Mesothelial cell of epicardium (in vitro differentiated cells): ENCODE data around the gene EPHA4. TPM values are rescaled to one million over a fixed set of nuclear protein-coding genes. Genes with fewer than 3 reads are reported as not detected.

Experiments
- DNase-seq, 2 experiments: peaks; one replicate each; pipeline ENCODE4 v3.0.0; 2021; ENCODE audit warnings: low spot score in 2 of 2; ENCODE audit not compliant: unreplicated experiment in 2 of 2
- H3K27ac Mint-ChIP-seq: 2 replicates; pipeline ENCODE4 v1.8.0; 2021; ENCODE audit warnings: mixed read lengths
- H3K27me3 Mint-ChIP-seq: 2 replicates; pipeline ENCODE4 v1.8.0; 2021; ENCODE audit warnings: low read depth, mixed read lengths
- H3K36me3 Mint-ChIP-seq: 2 replicates; pipeline ENCODE4 v1.8.0; 2021; ENCODE audit warnings: mixed read lengths
- H3K4me1 Mint-ChIP-seq: 2 replicates; pipeline ENCODE4 v1.8.0; 2021; ENCODE audit warnings: mixed read lengths
- H3K4me3 Mint-ChIP-seq: 2 replicates; pipeline ENCODE4 v1.8.0; 2021; ENCODE audit warnings: mild to moderate bottlenecking, moderate library complexity, mixed read lengths
- H3K9me3 Mint-ChIP-seq: 2 replicates; pipeline ENCODE4 v1.8.0; 2021; ENCODE audit warnings: mixed read lengths
- CTCF ChIP-seq: fragments of 200-600 bp; sonication (generic); IDR thresholded peaks from one replicate; pipeline ENCODE4 v1.5.0; 2021; ENCODE audit warnings: antibody characterized with exemption; ENCODE audit not compliant: unreplicated experiment
- total RNA-seq: library from RNA; stranded (reverse); gene quantifications from 3 replicates; pipeline ENCODE4 v1.2.1, GENCODE V29; 2021

EPHA4 gene
- total RNA-seq: 20.5 to 20.9 TPM (median 20.6 TPM) in 3 replicates

- Mint-ChIP-seq H3K36me3 (no peaks in the 10 kb centered on the region), H3K4me3 (peak within 1 kb of the TSS; percentile 93), H3K4me1 (peaks cover 48% of the 10 kb centered on the region), H3K27ac (peak within 1 kb of the TSS; percentile 92), H3K9me3 (no peaks in the 10 kb centered on the region), H3K27me3 (peaks cover 53% of the 10 kb centered on the region)
- TF ChIP-seq CTCF: no peak
- DNase-seq: peak; percentile 86 to 94
Measured at GRCh38 chr2:221572219-221572820, at the start of gene EPHA4. Gene EPHA4 (minus strand): TSS chr2:221572304. CDS start chr2:221572248, 56 bp downstream.

- no peak for TF ChIP-seq CTCF
- no peaks in the 10 kb centered on the region for H3K27me3 Mint-ChIP-seq
- no peaks in the 10 kb centered on the region for H3K36me3 Mint-ChIP-seq
- no peaks in the 10 kb centered on the region for H3K4me1 Mint-ChIP-seq
- H3K9me3 Mint-ChIP-seq: peaks cover 8% of the 10 kb centered on the region
- DNase-seq: no peak
- H3K27ac Mint-ChIP-seq: no peak overlapping the region
- H3K4me3 Mint-ChIP-seq: no peak overlapping the region
Measured at GRCh38 chr2:221618007-221618406, 45.9 kb upstream of the EPHA4 start.

- no peak overlapping the region for H3K27ac Mint-ChIP-seq
- H3K27me3 Mint-ChIP-seq: no peaks in the 10 kb centered on the region
- no peak for TF ChIP-seq CTCF
- DNase-seq: no peak
- no peaks in the 10 kb centered on the region for H3K9me3 Mint-ChIP-seq
- H3K4me3 Mint-ChIP-seq: no peak overlapping the region
- H3K4me1 Mint-ChIP-seq: no peaks in the 10 kb centered on the region
- no peaks in the 10 kb centered on the region for H3K36me3 Mint-ChIP-seq
Measured at GRCh38 chr2:221616561-221616960, 44.5 kb upstream of the EPHA4 start.

GRCh38 chr2:221614274-221614673, 42.2 kb upstream of the EPHA4 start:
- H3K27me3 Mint-ChIP-seq: peaks cover 1% of the 10 kb centered on the region
- no peak overlapping the region for H3K4me3 Mint-ChIP-seq
- no peaks in the 10 kb centered on the region for H3K4me1 Mint-ChIP-seq
- no peaks in the 10 kb centered on the region for H3K9me3 Mint-ChIP-seq
- no peaks in the 10 kb centered on the region for H3K36me3 Mint-ChIP-seq
- H3K27ac Mint-ChIP-seq: no peak overlapping the region
- no peak for TF ChIP-seq CTCF
- DNase-seq: no peak

- TF ChIP-seq CTCF: no peak
- Mint-ChIP-seq H3K36me3 (no peaks in the 10 kb centered on the region), H3K9me3 (no peaks in the 10 kb centered on the region), H3K4me1 (no peaks in the 10 kb centered on the region), H3K4me3 (no peak overlapping the region), H3K27me3 (peaks cover 7% of the 10 kb centered on the region), H3K27ac (no peak overlapping the region)
- DNase-seq: no peak
Measured at GRCh38 chr2:221612800-221613199, 40.7 kb upstream of the EPHA4 start.

- peaks cover 7% of the 10 kb centered on the region for H3K27me3 Mint-ChIP-seq
- no peak for DNase-seq
- no peak overlapping the region for H3K4me3 Mint-ChIP-seq
- no peak for TF ChIP-seq CTCF
- no peaks in the 10 kb centered on the region for H3K9me3 Mint-ChIP-seq
- no peaks in the 10 kb centered on the region for H3K4me1 Mint-ChIP-seq
- no peaks in the 10 kb centered on the region for H3K36me3 Mint-ChIP-seq
- H3K27ac Mint-ChIP-seq: no peak overlapping the region
Measured at GRCh38 chr2:221612161-221612560, 40.1 kb upstream of the EPHA4 start.
